AG10803 (cell line): ENCODE data around the gene NCAM2.

Experiments used
- DNase-seq: peaks from one replicate; pipeline ENCODE4 v3.0.0; 2010; ENCODE audit warnings: low read depth
- H3K4me3 ChIP-seq: 2 replicates; pipeline ENCODE4 v1.5.1; 2011; ENCODE audit warnings: mild to moderate bottlenecking, low read length, control low read depth
- TF ChIP-seq, protein P1 (sequence below): conservative IDR thresholded peaks from 2 replicates; pipeline ENCODE4 v1.5.1; 2011; ENCODE audit warnings: mild to moderate bottlenecking, low read length, control low read depth, inconsistent platforms

Gene NCAM2

DNA sequence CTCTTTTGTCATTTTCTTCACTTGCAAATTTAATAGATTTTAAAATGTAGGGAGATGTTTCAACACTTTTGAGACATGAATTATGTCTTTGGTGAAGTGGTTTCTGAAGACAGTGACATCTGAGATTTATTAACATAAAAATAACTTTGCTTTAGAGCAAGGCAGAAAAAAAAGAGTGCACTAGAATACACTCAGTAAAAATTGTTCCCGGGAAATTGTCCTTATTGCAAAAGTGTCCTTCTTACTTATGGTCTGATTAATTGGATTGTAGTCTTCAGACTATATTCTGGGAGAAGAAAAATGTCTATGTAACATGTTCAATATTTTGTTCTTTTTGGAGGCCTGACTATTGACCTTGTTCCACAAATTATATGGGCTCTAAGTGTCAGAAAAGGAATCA is 468.5 kb downstream of the NCAM2 start:
- DNase-seq, result no peak
- H3K4me3 ChIP-seq, result no peak overlapping the region
- TF ChIP-seq, protein P1, sequence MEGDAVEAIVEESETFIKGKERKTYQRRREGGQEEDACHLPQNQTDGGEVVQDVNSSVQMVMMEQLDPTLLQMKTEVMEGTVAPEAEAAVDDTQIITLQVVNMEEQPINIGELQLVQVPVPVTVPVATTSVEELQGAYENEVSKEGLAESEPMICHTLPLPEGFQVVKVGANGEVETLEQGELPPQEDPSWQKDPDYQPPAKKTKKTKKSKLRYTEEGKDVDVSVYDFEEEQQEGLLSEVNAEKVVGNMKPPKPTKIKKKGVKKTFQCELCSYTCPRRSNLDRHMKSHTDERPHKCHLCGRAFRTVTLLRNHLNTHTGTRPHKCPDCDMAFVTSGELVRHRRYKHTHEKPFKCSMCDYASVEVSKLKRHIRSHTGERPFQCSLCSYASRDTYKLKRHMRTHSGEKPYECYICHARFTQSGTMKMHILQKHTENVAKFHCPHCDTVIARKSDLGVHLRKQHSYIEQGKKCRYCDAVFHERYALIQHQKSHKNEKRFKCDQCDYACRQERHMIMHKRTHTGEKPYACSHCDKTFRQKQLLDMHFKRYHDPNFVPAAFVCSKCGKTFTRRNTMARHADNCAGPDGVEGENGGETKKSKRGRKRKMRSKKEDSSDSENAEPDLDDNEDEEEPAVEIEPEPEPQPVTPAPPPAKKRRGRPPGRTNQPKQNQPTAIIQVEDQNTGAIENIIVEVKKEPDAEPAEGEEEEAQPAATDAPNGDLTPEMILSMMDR, result no peak

DNA sequence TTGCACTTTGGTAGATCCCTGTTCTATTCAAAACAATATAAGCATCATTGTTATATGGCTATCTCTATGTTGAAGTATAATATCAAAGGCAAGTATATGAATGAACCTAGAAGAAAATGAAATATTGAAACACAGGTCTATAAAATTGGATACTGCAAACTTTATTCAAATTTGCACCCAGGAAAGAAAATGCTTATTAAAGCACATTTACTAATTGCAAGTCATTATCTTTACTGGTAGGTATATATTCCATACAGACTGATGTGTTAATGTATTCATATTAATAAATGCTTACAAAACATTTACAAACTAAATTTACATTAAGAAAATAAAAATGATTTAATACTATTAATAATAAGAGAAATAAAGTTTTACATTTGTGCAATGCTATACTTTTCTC is 469.8 kb downstream of the NCAM2 start:
- H3K4me3 ChIP-seq, result no peak overlapping the region
- DNase-seq, result no peak
- TF ChIP-seq, protein P1, result no peak

DNA sequence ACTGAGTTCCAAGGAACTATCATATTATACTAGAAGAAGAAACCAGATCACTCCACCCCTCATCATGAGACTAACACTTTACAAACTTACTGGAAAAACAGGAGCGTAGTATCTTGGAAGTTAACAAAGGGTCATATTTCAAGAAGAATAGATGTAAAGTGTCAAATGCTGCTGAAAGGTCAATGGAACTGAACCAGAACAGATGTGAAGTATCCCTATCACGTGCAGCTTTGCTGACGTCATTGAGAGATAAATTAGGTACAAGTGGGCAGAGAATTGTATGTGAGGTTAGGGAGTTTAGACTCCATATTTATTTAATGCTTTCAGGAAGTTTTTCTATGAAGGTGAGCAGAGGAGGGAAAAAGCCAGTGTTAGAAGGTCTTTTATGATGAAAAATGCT is 483.0 kb downstream of the NCAM2 start:
- DNase-seq, result no peak
- TF ChIP-seq, protein P1, result no peak
- no peak overlapping the region for H3K4me3 ChIP-seq

DNA sequence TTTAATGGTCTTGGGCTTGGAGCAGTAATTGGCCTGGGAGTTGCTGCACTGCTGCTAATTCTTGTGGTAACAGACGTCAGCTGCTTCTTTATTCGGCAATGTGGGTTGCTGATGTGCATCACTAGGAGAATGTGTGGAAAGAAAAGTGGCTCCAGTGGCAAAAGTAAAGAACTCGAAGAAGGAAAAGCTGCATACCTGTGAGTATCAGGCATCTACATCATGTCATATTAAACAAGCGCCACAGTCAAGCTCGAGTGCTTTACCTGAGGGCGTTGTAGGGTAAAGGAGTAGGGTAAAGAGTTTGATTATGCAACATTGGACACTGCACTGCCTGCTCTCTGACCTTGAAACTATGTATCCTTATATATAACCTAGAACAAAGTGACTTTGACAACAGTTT is 510.6 kb downstream of the NCAM2 start:
- TF ChIP-seq, protein P1, result no peak
- peak; percentile 0 for DNase-seq
- H3K4me3 ChIP-seq, result no peak overlapping the region

DNA sequence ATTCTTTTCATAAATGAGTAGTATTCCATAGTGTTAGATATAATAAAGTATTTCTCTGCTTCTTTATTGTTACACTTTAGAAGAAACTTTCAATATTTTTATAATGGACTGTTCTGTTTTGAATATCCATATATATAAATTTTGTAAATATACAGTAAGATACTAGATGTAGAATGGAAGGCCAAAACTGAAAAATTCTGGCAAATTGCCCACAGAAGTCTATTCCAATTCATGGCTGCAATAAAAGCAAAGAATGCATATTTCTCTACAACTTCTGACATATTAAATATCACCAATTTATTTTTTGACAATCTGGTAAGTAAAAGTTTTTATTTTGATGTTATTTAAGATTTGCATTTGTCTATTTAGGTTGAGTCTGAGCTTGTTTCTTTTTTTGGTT is 532.5 kb downstream of the NCAM2 start:
- TF ChIP-seq, protein P1, result no peak
- no peak for DNase-seq
- H3K4me3 ChIP-seq, result no peak overlapping the region

DNA sequence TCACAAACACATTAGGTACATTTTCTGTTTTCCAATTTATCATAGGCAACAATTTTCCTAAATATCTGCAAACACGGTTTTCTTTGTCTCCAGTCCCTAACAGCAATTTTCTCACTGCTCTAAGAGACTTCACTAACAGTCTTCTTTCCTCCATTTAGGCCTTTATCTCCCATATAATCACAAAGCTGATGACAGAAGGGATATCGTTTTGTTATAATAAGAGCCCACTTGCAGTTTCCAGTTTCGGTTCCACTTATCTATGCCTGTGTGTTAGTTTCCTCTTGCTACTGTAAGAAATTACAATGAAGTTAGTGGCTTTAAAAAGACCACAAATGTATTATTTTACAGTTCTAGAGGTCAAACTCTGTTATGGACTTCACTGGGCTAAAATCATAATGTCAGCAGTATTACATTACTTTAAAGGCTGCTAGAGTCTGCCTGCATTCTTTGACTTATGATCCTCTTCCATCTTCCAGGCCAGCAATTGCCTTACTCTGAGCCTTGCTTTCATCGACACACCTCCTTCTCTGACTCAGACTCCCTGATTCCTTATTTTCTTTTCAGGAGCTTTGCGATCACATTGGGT is 549.3 kb downstream of the NCAM2 start:
- DNase-seq, result no peak
- H3K4me3 ChIP-seq, result no peak overlapping the region
- TF ChIP-seq, protein P1, result no peak

DNA sequence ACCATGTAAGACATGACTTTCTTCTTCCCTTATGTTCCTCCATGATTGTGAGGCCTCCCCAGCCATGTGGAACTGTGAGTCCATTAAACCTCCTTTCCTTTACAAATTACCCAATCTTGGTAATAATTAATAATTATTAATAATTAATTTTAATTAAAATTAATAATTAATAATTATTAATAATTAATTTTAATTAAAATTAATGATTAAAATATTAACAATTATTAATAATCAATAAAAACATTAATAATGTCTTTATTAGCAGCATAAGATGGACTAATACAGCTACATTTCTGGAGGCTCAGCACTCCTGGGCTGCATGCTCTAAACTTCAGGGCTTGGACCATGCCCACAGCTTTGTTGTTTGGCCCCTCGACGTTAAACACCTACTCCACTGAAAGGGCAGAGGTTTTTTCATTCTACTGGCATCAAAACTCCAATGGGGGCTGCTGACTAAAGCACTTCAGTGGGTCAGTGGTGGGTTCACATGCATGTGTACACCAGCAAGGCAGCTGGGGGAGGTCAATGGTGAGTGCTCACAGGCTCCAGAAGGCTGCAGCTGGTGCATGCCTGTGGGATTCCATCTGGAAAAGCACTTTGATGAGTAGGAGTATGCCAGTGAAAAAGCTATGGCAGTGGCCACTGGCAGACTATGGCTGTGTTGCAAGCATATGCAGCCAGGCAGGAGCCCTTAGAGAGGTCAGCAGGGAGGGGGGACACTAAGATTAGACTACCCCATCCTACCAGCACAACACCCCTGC is 561.3 kb downstream of the NCAM2 start:
- H3K4me3 ChIP-seq, result no peak overlapping the region
- no peak for DNase-seq
- TF ChIP-seq, protein P1, result no peak
